ENCODE data around the gene BABAM2.

- no peak for TF ChIP-seq PHF20 (IDR thresholded peaks at IDR 0.05; ENCODE audit: partially characterized antibody)
- TF ChIP-seq CTCF (IDR thresholded peaks at IDR 0.05 in 2 of 3, conservative IDR thresholded peaks at IDR 0.05 in 1 of 3; ENCODE audit: insufficient read depth in 2 of 3, low read depth in 1 of 3, low read length in 3 of 3) = no peak
- no peak for TF ChIP-seq JUND (IDR thresholded peaks at IDR 0.05; ENCODE audit: borderline replicate concordance, low read depth, low read length)
- no peak for TF ChIP-seq JUND (tag; IDR thresholded peaks at IDR 0.05; ENCODE audit: borderline replicate concordance, low read depth, low read length)
- no peak for TF ChIP-seq EZH2 (IDR thresholded peaks at IDR 0.05; ENCODE audit: borderline replicate concordance, low read depth, low read length)
- no peak for TF ChIP-seq ZBTB33 (CRISPR knock-in tag; IDR thresholded peaks at IDR 0.05)
Measured at GRCh38 chr2:27916293-27916995, 25.9 kb downstream of the BABAM2 start.
